AG04449 (cell line): ENCODE measurements around the gene ZNF74.

Source experiments
- CTCF ChIA-PET: fragments of 350-600 bp; formaldehyde crosslinking; extraction: SDS; loops from one replicate; lab custom pipeline; 2021; ENCODE audit warnings: antibody characterized with exemption; lab: Yijun Ruan, JAX
- POLR2A ChIA-PET: fragments of 400-600, 350-600 bp; formaldehyde crosslinking; extraction: SDS; loops from one replicate; lab custom pipeline; 2020; ENCODE audit warnings: antibody characterized with exemption, inconsistent platforms; lab: Yijun Ruan, JAX
- DNase-seq: peaks from one replicate; pipeline ENCODE4 v3.0.0-alpha.2; 2010; ENCODE audit warnings: low read depth, low spot score
- H3K4me3 ChIP-seq: 2 replicates; pipeline ENCODE4 v1.5.1; 2011; ENCODE audit warnings: low read depth, mild to moderate bottlenecking, control low read depth, low read length
- CTCF ChIP-seq: IDR thresholded peaks from one replicate; pipeline ENCODE4 v1.5.1; 2011; ENCODE audit warnings: mild to moderate bottlenecking, moderate library complexity, low read length, control low read depth, inconsistent platforms; ENCODE audit not compliant: insufficient read depth; ENCODE audit errors: missing control alignments

The ZNF74 gene

GRCh38 chr22:20430101-20430719, 36.3 kb downstream of the ZNF74 start:
- TF ChIP-seq CTCF, result no peak
- H3K4me3 ChIP-seq, result no peak overlapping the region
- CTCF ChIA-PET, result interaction anchor here (2.0 kb wide), 1 partner anchor 24 kb away, joined by 5 read pairs; no protein-coding TSS in a partner anchor
- DNase-seq, result no peak
- POLR2A ChIA-PET, result no interaction called here

- no peak overlapping the region for H3K4me3 ChIP-seq
- POLR2A ChIA-PET, result no interaction called here
- CTCF ChIA-PET, result interaction anchor here (2.0 kb wide), 1 partner anchor 24 kb away, joined by 5 read pairs; no protein-coding TSS in a partner anchor
- no peak for DNase-seq
- TF ChIP-seq CTCF, result peak; percentile 51
Observed at GRCh38 chr22:20430720-20431510, 37.0 kb downstream of the ZNF74 start.

GRCh38 chr22:20431511-20432192, 37.7 kb downstream of the ZNF74 start:
- ChIA-PET CTCF (interaction anchor here (0.9 to 1.3 kb wide), 2 partner anchors 13 to 23 kb away, joined by 3 read pairs; no protein-coding TSS in a partner anchor), POLR2A (no interaction called here)
- TF ChIP-seq CTCF, result no peak
- no peak overlapping the region for H3K4me3 ChIP-seq
- no peak for DNase-seq

- DNase-seq, result no peak
- ChIA-PET CTCF (interaction anchor here (0.7 to 1.3 kb wide), 5 partner anchors 9 to 24 kb away, joined by 3 read pairs; no protein-coding TSS in a partner anchor), POLR2A (no interaction called here)
- TF ChIP-seq CTCF, result no peak
- H3K4me3 ChIP-seq, result no peak overlapping the region
Observed at GRCh38 chr22:20432244-20432686, 38.3 kb downstream of the ZNF74 start.

- DNase-seq, result no peak
- ChIA-PET CTCF (interaction anchor here (0.8 to 1.3 kb wide), 3 partner anchors 8 to 15 kb away, joined by 3 read pairs; no protein-coding TSS in a partner anchor), POLR2A (no interaction called here)
- no peak for TF ChIP-seq CTCF
- no peak overlapping the region for H3K4me3 ChIP-seq
Observed at GRCh38 chr22:20433191-20433590, 39.2 kb downstream of the ZNF74 start.
